SHP77 (cell line): ENCODE results near the gene PATJ.
"Not testable (repeated sequence)": the region's sequence is repeated elsewhere in the genome, so short reads cannot be mapped to it uniquely, and the experiment has no call there.

Experiments
- DNase-seq, 2 experiments: peaks; one replicate each; lab custom pipeline; 2025; lab: John Stamatoyannopoulos, UW

Gene PATJ

GRCh38 chr1:61951731-61952580 is 209.7 kb downstream of the PATJ start:
- DNase-seq: no peak

DNA sequence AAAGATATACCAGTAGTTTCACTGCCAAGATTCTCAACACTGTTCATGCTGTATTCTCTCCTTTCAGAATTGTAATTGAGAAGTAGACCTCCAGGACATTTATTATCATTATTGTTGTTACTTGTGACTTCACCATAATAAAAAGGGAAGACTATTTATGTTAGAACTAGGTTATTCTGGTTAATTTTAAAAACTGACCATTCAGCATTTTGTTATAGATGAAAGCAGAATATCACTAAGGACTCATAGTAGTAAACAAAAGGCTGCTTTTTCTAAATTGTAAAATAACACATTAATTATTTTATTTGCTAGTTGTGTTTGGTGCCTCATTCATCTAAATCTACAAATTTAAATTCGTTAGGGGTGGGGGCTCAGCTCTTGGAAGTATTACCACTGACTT is 210.4 kb downstream of the PATJ start:
- no peak for DNase-seq

GRCh38 chr1:61953076-61953789 is 211.0 kb downstream of the PATJ start:
- DNase-seq: no peak

- no peak for DNase-seq
These were observed 211.5 kb downstream of the PATJ start for GRCh38 chr1:61953790-61954150.

DNA sequence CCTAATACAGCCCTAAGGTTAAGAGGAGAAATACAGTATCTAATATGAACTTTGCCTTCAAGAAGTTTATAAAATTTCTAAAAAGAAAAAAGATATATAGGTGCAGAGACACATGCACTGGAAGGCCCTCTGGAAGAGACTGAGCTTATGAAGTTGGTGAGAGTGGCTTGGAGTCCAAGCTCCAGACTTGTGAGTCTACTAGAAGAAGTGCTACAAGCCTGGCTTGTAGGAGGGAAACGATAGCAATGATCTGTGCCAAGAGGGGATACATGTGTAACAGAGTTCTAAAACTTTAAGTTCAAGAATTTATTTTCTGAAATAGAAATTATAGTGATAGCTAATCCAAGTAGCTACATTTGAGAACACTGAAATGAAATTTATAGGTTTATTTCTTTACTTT is 213.0 kb downstream of the PATJ start:
- no peak for DNase-seq

GRCh38 chr1:61956016-61956645 is 213.9 kb downstream of the PATJ start:
- DNase-seq: no peak

GRCh38 chr1:61956784-61957183 is 214.5 kb downstream of the PATJ start:
- DNase-seq: no peak

- no peak for DNase-seq
These were observed 218.7 kb downstream of the PATJ start for GRCh38 chr1:61961009-61961408.

- DNase-seq: no peak
These were observed 220.4 kb downstream of the PATJ start for GRCh38 chr1:61962631-61963030.

- not testable (repeated sequence) for DNase-seq
These were observed 224.4 kb downstream of the PATJ start for GRCh38 chr1:61966450-61967225.

GRCh38 chr1:61967750-61968149 is 225.5 kb downstream of the PATJ start:
- DNase-seq: no peak

- no peak for DNase-seq
These were observed 226.6 kb downstream of the PATJ start for GRCh38 chr1:61968869-61969268.

DNA sequence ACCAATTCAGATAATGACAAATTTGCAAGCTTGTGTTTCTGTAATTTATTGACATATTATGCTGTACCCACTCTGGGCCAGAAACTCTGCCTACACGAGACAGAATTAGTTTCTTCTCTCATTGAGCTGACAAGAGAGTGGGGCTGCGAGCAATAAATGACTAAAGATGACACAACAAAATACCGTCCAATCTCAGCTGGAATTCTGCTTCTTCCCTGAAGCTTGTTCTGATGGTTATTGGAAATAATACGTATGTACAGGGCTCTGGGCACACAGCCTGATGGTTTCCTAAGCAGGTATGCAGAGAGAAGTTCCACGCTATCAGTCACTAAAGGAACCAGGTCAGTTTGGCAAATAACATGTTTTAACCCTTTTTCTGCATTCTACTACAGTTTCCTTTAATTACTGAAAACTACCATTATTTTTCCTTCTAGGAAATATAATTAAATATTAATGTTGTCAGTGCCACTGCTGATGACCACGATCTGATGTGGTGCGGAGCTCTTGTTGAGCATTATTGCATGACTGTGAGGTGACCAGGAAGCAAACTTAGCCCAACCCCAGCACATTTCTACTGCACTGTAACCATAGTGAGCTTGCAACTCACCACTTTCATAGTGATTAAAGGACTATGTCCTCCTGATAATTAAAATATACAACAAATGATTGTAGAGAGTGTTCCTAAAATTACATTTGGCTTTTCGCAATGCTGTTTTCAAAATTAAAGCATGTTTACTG is 231.0 kb downstream of the PATJ start:
- DNase-seq: no peak

DNA sequence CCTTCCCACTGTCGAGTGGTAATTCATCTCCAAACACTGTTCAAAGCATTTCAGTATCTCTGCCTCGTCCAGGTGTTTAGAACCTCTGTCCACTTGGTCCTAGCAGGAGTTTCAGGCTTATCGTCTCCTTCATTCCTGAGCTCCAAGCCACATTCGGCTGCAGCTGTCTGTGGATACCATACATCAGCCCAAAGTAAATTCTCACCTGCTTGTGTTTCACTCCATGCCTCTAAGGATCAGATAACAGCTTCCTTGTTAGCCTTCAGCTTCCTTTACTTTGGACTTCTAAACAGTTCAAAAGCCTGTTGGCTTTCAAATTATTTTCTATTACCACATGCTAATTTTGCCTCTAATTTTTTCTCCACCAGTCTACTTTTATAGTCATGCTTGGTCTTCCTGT is 233.4 kb downstream of the PATJ start:
- no peak for DNase-seq

DNA sequence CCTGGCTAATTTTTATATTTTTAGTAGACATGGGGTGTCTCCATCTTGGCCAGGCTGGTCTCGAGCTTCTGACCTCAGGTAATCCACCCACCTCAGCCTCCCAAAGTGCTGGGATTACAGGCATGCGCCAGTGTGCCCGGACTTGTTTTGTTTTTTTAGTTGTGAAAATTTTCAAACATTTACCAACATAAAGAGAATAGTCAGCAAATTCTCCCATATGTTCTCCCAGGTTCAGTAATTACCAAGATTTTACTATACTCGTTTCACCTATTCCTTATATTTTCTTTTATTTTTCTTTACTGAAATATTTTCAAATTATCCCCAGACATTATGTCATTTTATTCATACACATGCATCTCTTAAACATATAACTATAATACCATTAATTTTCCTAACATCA is 234.3 kb downstream of the PATJ start:
- DNase-seq: no peak

DNA sequence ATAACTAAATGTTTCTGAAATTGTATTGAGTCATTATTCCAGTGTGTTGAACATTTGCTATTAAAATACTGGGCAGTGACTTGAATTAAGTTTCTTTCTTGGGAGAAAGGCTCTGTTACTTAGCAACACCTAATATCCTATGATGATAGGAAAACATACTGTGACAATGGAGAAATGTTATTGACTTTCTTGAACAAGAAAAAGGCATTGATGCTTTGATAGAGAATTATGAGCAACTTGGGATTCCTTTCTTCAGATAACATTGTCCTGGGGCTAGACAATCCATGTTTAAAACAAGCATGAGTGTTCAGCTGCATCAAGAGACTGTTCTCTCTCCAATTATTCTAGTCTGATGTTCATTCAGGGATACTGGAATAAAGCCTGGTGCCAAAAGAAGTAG is 236.5 kb downstream of the PATJ start:
- DNase-seq: no peak

DNA sequence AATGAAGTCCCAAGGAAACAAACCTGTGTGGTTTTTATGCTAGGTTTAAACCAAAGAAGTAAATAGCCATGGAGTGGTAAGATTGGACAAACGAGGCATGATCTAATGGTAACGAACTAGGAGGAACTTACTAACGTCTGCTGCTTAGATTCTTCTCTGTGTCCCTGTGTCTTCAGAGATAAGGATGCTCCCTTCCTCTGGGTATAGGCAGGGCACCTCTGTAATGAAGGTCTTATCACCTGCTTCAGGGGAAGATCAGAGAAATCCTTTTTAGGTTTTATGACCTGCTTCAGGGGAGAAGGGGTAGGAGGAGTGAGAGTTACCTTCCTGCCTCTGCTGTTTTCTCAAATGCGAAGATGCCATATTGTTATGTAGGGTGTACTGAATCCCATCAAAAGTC is 237.4 kb downstream of the PATJ start:
- DNase-seq: no peak

GRCh38 chr1:61980561-61980960 is 238.3 kb downstream of the PATJ start:
- DNase-seq: no peak

DNA sequence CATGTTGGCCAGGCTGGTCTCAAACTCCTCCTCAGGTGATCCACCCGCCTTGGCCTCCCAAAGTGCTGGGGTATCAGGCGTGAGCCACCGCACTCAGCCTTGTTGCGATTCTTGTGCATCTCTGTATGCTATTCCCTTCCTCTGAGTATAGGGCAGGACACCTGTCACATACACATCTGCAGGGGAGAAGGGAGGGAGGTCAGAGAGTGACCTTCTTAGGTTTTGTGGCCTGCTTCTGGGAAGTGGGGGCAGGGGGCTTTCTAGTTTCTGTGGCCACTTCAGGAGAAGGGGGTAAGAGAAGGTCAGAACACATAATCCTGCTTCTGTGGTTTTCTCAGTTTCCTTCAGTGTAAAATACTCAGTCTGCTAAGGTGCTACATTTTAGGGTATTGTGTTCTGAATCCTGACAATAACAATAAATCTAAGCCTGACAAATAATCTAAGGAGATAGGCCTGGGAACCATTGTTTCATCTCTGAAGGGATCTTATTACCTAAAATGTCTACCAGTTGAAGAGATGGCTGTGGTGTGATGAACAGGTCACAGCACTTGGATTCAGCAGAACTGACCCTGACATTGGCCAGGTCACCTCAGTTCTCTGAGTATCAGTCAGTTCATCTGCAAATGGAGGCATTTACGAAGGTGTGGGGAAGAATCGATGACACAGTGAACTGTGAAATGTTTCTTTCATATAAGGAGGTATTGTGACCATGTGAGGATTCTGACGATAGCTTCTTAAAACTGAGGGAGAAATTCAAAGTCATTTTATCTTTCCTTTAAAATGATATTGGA is 239.8 kb downstream of the PATJ start:
- DNase-seq: no peak

- DNase-seq: no peak
These were observed 241.0 kb downstream of the PATJ start for GRCh38 chr1:61983236-61983635.

GRCh38 chr1:61992257-61992656 is 250.0 kb downstream of the PATJ start:
- no peak for DNase-seq
